ENCODE measurements around the gene FRG2C.
A peak's percentile ranks its signal among the peaks of the same experiment; 100 is the strongest.
"Not testable (repeated sequence)": the region's sequence is repeated elsewhere in the genome, so short reads cannot be mapped to it uniquely, and the experiment has no call there.

Gene FRG2C

GRCh38 chr3:75641107-75641517 is 23.0 kb upstream of the FRG2C start:
- no CpG with 5 or more reads among the region's 16 CpGs for WGBS, 2 donors (ENCODE audit: extremely low coverage in 2 of 2, insufficient read length in 2 of 2, insufficient replicate concordance in 1 of 2)

DNA sequence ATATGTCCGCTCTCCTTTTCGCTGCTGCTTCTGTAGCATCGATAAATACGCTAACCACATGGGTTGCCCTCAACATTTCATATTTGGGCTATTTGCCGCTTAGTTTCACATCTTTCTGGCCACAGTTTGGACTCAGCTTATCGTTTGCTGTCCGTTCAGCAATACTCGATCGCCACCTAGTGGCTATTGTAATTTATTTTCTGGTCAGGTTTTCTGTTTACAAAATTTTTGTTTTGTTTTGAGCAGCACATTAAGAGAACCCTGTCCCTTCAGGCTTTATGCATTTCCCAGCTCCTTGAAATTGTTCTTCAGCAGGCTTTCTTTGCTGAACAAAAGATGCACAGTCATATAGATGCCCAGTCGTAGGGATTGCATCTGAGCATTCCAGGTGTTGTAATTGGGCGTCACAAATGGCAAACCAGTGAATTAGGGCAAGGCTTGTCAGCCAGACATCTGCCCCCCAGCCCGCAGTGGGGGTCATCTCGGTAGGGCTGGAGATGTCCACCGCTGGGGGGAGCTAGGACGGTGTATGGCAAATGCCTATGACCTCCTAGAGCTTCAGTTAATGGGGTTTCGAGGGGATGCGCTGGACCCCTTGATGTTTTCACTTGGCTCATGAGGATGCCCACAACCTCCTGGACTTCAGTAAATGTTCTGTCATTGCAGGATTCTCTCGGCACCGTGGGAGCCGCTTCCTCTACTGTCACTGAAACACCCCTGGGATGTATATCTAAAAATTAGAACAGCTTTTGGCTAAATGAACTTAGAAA is 20.9 kb upstream of the FRG2C start:
- not testable (repeated sequence) for H3K4ac ChIP-seq (ENCODE audit: low read length); H3K14ac ChIP-seq (ENCODE audit: low read length); H3K27ac ChIP-seq (replicated peaks; ENCODE audit: low read length); H4K91ac ChIP-seq (ENCODE audit: low read depth, low read length, poor library complexity); H2BK120ac ChIP-seq (ENCODE audit: low read depth, low read length); H2BK12ac ChIP-seq (ENCODE audit: low read length); H3K23ac ChIP-seq (ENCODE audit: low read depth, low read length, poor library complexity); H2BK5ac ChIP-seq (ENCODE audit: low read length); H2BK15ac ChIP-seq (ENCODE audit: low read length); H3K9me3 ChIP-seq (replicated peaks in 1 of 2; ENCODE audit: control insufficient read depth in 2 of 2, insufficient read depth in 1 of 2, low read depth in 1 of 2, low read length in 2 of 2); DNase-seq (ENCODE audit: low spot score); H3K4me2 ChIP-seq (ENCODE audit: insufficient read depth, low read length, poor library complexity, severe bottlenecking); H3K9ac ChIP-seq (ENCODE audit: low read depth, low read length, poor library complexity); H3K27me3 ChIP-seq (ENCODE audit: control insufficient read depth in 3 of 3, insufficient read depth in 3 of 3, low read depth in 1 of 3, low read length in 3 of 3); H2AFZ ChIP-seq (ENCODE audit: low read length); H3K4me3 ChIP-seq (ENCODE audit: low read length in 2 of 2); H4K8ac ChIP-seq (ENCODE audit: low read depth, low read length); H3K36me3 ChIP-seq (replicated peaks in 1 of 2; ENCODE audit: control insufficient read depth in 2 of 2, insufficient read depth in 2 of 2, low read length in 2 of 2); H2AK5ac ChIP-seq (ENCODE audit: low read depth, low read length); H3K79me1 ChIP-seq (ENCODE audit: low read depth, low read length); H3K4me1 ChIP-seq (ENCODE audit: control insufficient read depth in 2 of 2, insufficient read depth in 1 of 2, low read depth in 1 of 2, low read length in 2 of 2); H3K18ac ChIP-seq (ENCODE audit: low read length)
- WGBS, 2 donors (ENCODE audit: extremely low coverage in 2 of 2, insufficient read length in 2 of 2, insufficient replicate concordance in 1 of 2), result no CpG with 5 or more reads among the region's 20 CpGs

More at GRCh38 chr3:75641107-75641517, 23.0 kb upstream of the FRG2C start:
- H4K91ac ChIP-seq (ENCODE audit: low read depth, low read length, poor library complexity); H3K27me3 ChIP-seq (ENCODE audit: control insufficient read depth in 3 of 3, insufficient read depth in 3 of 3, low read depth in 1 of 3, low read length in 3 of 3); H3K4ac ChIP-seq (ENCODE audit: low read length); H3K36me3 ChIP-seq (replicated peaks in 1 of 2; ENCODE audit: control insufficient read depth in 2 of 2, insufficient read depth in 2 of 2, low read length in 2 of 2); H3K79me1 ChIP-seq (ENCODE audit: low read depth, low read length); H3K27ac ChIP-seq (replicated peaks; ENCODE audit: low read length); H3K23ac ChIP-seq (ENCODE audit: low read depth, low read length, poor library complexity); H2BK12ac ChIP-seq (ENCODE audit: low read length); H2BK120ac ChIP-seq (ENCODE audit: low read depth, low read length); H3K14ac ChIP-seq (ENCODE audit: low read length); H3K4me1 ChIP-seq (ENCODE audit: control insufficient read depth in 2 of 2, insufficient read depth in 1 of 2, low read depth in 1 of 2, low read length in 2 of 2); H2BK15ac ChIP-seq (ENCODE audit: low read length); H4K8ac ChIP-seq (ENCODE audit: low read depth, low read length); H3K18ac ChIP-seq (ENCODE audit: low read length); H2AK5ac ChIP-seq (ENCODE audit: low read depth, low read length); H3K9me3 ChIP-seq (replicated peaks in 1 of 2; ENCODE audit: control insufficient read depth in 2 of 2, insufficient read depth in 1 of 2, low read depth in 1 of 2, low read length in 2 of 2); H2BK5ac ChIP-seq (ENCODE audit: low read length): not testable (repeated sequence)
- Histone ChIP-seq H3K4me2 (ENCODE audit: insufficient read depth, low read length, poor library complexity, severe bottlenecking) (peak overlapping the region; percentile 42), H2AFZ (ENCODE audit: low read length) (peak overlapping the region; percentile 81), H3K9ac (ENCODE audit: low read depth, low read length, poor library complexity) (peak overlapping the region; percentile 34), H3K4me3 (ENCODE audit: low read length in 2 of 2) (peak overlapping the region; percentile 50 to 91)
- DNase-seq (ENCODE audit: low spot score), result peak; percentile 62

GRCh38 chr3:75645548-75645947 is 18.6 kb upstream of the FRG2C start:
- H3K4me2 ChIP-seq (ENCODE audit: insufficient read depth, low read length, poor library complexity, severe bottlenecking); H2AK5ac ChIP-seq (ENCODE audit: low read depth, low read length); H2BK15ac ChIP-seq (ENCODE audit: low read length); H4K91ac ChIP-seq (ENCODE audit: low read depth, low read length, poor library complexity); H3K14ac ChIP-seq (ENCODE audit: low read length); H3K4me1 ChIP-seq (ENCODE audit: control insufficient read depth in 2 of 2, insufficient read depth in 1 of 2, low read depth in 1 of 2, low read length in 2 of 2); H3K79me1 ChIP-seq (ENCODE audit: low read depth, low read length); H2BK120ac ChIP-seq (ENCODE audit: low read depth, low read length); H3K23ac ChIP-seq (ENCODE audit: low read depth, low read length, poor library complexity); H3K18ac ChIP-seq (ENCODE audit: low read length); H4K8ac ChIP-seq (ENCODE audit: low read depth, low read length); H3K4ac ChIP-seq (ENCODE audit: low read length); H2BK5ac ChIP-seq (ENCODE audit: low read length); H2BK12ac ChIP-seq (ENCODE audit: low read length); DNase-seq (ENCODE audit: low spot score); H2AFZ ChIP-seq (ENCODE audit: low read length); H3K9me3 ChIP-seq (replicated peaks in 1 of 2; ENCODE audit: control insufficient read depth in 2 of 2, insufficient read depth in 1 of 2, low read depth in 1 of 2, low read length in 2 of 2); H3K36me3 ChIP-seq (replicated peaks in 1 of 2; ENCODE audit: control insufficient read depth in 2 of 2, insufficient read depth in 2 of 2, low read length in 2 of 2); H3K27me3 ChIP-seq (ENCODE audit: control insufficient read depth in 3 of 3, insufficient read depth in 3 of 3, low read depth in 1 of 3, low read length in 3 of 3); H3K9ac ChIP-seq (ENCODE audit: low read depth, low read length, poor library complexity); H3K27ac ChIP-seq (replicated peaks; ENCODE audit: low read length); H3K4me3 ChIP-seq (ENCODE audit: low read length in 2 of 2): not testable (repeated sequence)
- no CpG with 5 or more reads among the region's 4 CpGs for WGBS, 2 donors (ENCODE audit: extremely low coverage in 2 of 2, insufficient read length in 2 of 2, insufficient replicate concordance in 1 of 2)

DNA sequence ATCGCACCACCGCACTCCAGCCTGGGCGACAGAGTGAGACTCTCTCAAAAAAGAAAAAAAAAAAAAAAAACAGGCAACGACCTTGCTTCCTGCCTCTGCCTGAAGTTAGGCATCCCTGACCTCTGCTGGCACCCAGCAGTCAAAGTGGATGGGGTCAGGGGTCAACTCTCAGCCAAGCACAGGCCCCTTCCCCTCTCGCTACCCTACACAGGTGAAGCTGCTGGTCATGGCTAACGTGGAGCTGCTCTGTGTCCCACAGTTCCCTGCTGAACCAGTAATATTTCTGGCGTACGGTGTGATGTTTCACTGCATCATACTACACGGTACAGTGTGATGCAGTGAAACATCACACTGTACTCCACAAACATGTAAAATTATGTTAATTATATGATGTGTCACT is 13.9 kb upstream of the FRG2C start:
- H3K4ac ChIP-seq (ENCODE audit: low read length), result no peak overlapping the region
- no peak for DNase-seq (ENCODE audit: low spot score)
- H3K79me1 ChIP-seq (ENCODE audit: low read depth, low read length), result no peaks in the 10 kb centered on the region
- no peaks in the 10 kb centered on the region for H3K4me1 ChIP-seq (ENCODE audit: control insufficient read depth in 2 of 2, insufficient read depth in 1 of 2, low read depth in 1 of 2, low read length in 2 of 2)
- no peak overlapping the region for H3K9ac ChIP-seq (ENCODE audit: low read depth, low read length, poor library complexity)
- H2AK5ac ChIP-seq (ENCODE audit: low read depth, low read length), result no peak overlapping the region
- H2BK12ac ChIP-seq (ENCODE audit: low read length), result no peak overlapping the region
- no peak overlapping the region for H3K23ac ChIP-seq (ENCODE audit: low read depth, low read length, poor library complexity)
- H3K27ac ChIP-seq (replicated peaks; ENCODE audit: low read length), result no peak overlapping the region
- H3K4me2 ChIP-seq (ENCODE audit: insufficient read depth, low read length, poor library complexity, severe bottlenecking), result no peak overlapping the region
- H2BK120ac ChIP-seq (ENCODE audit: low read depth, low read length), result no peak overlapping the region
- WGBS, 2 donors (ENCODE audit: extremely low coverage in 2 of 2, insufficient read length in 2 of 2, insufficient replicate concordance in 1 of 2), result no CpG with 5 or more reads among the region's 9 CpGs
- H3K27me3 ChIP-seq (ENCODE audit: control insufficient read depth in 3 of 3, insufficient read depth in 3 of 3, low read depth in 1 of 3, low read length in 3 of 3), result peaks cover 0 to 10% (median 0%) of the 10 kb centered on the region in 3 experiments
- no peak overlapping the region for H2AFZ ChIP-seq (ENCODE audit: low read length)
- H2BK5ac ChIP-seq (ENCODE audit: low read length), result no peak overlapping the region
- no peak overlapping the region for H4K8ac ChIP-seq (ENCODE audit: low read depth, low read length)
- H2BK15ac ChIP-seq (ENCODE audit: low read length), result no peak overlapping the region
- no peaks in the 10 kb centered on the region for H3K36me3 ChIP-seq (replicated peaks in 1 of 2; ENCODE audit: control insufficient read depth in 2 of 2, insufficient read depth in 2 of 2, low read length in 2 of 2)
- H3K9me3 ChIP-seq (replicated peaks in 1 of 2; ENCODE audit: control insufficient read depth in 2 of 2, insufficient read depth in 1 of 2, low read depth in 1 of 2, low read length in 2 of 2), result peaks cover 0 to 5% of the 10 kb centered on the region in 2 donors
- peak overlapping the region in 1 of 2 donors; percentile 68 for H3K4me3 ChIP-seq (ENCODE audit: low read length in 2 of 2)
- H3K14ac ChIP-seq (ENCODE audit: low read length), result no peak overlapping the region
- no peak overlapping the region for H3K18ac ChIP-seq (ENCODE audit: low read length)
- no peak overlapping the region for H4K91ac ChIP-seq (ENCODE audit: low read depth, low read length, poor library complexity)

All from neuronal stem cell (in vitro differentiated cells).